Bronchial epithelial cell (primary cell): ENCODE results near the gene GALNT15. TPM values are rescaled to one million over a fixed set of nuclear protein-coding genes. Genes with fewer than 3 reads are reported as not detected.

Experiments used
- DNase-seq: peaks from one replicate; pipeline ENCODE4 v3.0.0-alpha.2; 2010; ENCODE audit warnings: low read depth
- FAIRE-seq: peaks from 2 replicates; lab custom pipeline; 2011; peaks lifted over from hg19 to GRCh38; lab: Jason Lieb, UNC
- H3K27me3 ChIP-seq: 2 replicates; pipeline ENCODE4 v1.5.1; 2011; ENCODE audit warnings: low read length; ENCODE audit not compliant: control insufficient read depth, insufficient read depth
- H3K36me3 ChIP-seq: 2 replicates; pipeline ENCODE4 v1.5.1; 2011; ENCODE audit warnings: low read length; ENCODE audit not compliant: control insufficient read depth, insufficient read depth
- H3K4me3 ChIP-seq: 2 replicates; pipeline ENCODE4 v1.5.1; 2011; ENCODE audit warnings: mild to moderate bottlenecking, low read depth, low read length, control low read depth
- total RNA-seq: library from RNA; depleted of rRNA; stranded (reverse); fragments of >200 nt; gene quantifications from 2 replicates; pipeline ENCODE4 v1.2.1, GENCODE V29; 2014
- TF ChIP-seq, protein P1 (sequence below): IDR thresholded peaks from 2 replicates; pipeline ENCODE4 v1.5.1; 2011; ENCODE audit warnings: mild to moderate bottlenecking, moderate library complexity, low read length, control low read depth, inconsistent platforms; ENCODE audit not compliant: insufficient read depth, severe bottlenecking

GALNT15 gene
- total RNA-seq, 1 donor from 2014 or later = 0.53 TPM

DNA sequence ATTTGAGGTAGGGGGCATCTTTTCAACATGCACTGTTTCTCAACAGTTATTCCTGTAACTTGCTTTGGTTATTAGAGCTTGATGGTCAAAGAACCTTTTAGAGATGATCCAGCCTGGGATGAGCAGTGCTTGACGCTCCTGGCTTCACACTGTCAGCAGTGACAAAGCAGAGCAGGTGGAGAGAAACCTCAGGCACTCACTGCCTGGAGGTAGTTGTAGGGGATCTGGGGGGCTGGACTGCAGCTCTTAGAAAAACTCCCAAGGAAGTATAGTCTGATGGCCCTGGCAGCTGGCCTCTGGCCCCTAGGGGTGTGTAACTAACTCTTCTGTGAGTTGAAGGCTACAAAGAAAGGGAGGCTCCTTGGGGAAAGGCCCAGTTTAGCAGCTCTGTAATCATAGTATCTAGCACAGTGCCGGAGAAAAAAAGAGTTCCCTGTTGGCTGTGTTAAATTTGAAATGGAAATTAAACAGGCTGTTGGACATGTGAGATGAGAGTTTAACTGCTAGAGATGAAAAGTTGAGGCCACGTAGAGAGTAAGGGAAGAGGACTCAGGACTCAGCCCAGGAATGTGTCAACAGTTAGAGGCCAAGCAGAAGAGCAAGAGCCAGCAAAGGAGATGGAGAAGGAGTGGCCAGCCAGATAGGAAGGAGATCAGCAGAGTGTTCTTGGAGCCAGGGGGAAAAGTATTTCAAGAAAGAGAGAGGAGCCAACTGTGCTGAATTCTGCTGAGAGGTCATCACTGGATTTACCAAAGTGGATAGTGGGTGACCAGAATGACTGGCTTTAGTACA, 104.7 kb downstream of the GALNT15 start:
- no peak overlapping the region for H3K4me3 ChIP-seq
- H3K27me3 ChIP-seq = no peaks in the 10 kb centered on the region
- TF ChIP-seq, protein P1, sequence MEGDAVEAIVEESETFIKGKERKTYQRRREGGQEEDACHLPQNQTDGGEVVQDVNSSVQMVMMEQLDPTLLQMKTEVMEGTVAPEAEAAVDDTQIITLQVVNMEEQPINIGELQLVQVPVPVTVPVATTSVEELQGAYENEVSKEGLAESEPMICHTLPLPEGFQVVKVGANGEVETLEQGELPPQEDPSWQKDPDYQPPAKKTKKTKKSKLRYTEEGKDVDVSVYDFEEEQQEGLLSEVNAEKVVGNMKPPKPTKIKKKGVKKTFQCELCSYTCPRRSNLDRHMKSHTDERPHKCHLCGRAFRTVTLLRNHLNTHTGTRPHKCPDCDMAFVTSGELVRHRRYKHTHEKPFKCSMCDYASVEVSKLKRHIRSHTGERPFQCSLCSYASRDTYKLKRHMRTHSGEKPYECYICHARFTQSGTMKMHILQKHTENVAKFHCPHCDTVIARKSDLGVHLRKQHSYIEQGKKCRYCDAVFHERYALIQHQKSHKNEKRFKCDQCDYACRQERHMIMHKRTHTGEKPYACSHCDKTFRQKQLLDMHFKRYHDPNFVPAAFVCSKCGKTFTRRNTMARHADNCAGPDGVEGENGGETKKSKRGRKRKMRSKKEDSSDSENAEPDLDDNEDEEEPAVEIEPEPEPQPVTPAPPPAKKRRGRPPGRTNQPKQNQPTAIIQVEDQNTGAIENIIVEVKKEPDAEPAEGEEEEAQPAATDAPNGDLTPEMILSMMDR = no peak
- H3K36me3 ChIP-seq = peaks cover 3% of the 10 kb centered on the region
- no peak for FAIRE-seq
- no peak for DNase-seq

- no peak for DNase-seq
- no peak for FAIRE-seq
- no peak overlapping the region for H3K4me3 ChIP-seq
- TF ChIP-seq, protein P1 = no peak
- H3K27me3 ChIP-seq = no peaks in the 10 kb centered on the region
- H3K36me3 ChIP-seq = peaks cover 3% of the 10 kb centered on the region
These were observed 106.2 kb downstream of the GALNT15 start for GRCh38 chr3:16280671-16281070.

Other genes with a start within 250 kb of the GALNT15 start
- 15.0 and 20.6 TPM in 2 replicates for gene DPH3, start 90.3 kb downstream of the GALNT15 start, total RNA-seq
- gene OXNAD1, start 90.5 kb downstream of the GALNT15 start, total RNA-seq = 17.6 and 18.6 TPM in 2 replicates